ENCODE measurements around the gene PAIP1. TPM values are rescaled to one million over a fixed set of nuclear protein-coding genes. Genes with fewer than 3 reads are reported as not detected.

Gene PAIP1
- total and polyA plus RNA-seq, 7 donors, result 37.9 to 123 (median 89.9) TPM

- Histone ChIP-seq H3K9me3 (no peaks in the 10 kb centered on the region), H3K27me3 (no peaks in the 10 kb centered on the region), H3K36me3 (peaks cover 8 to 71% (median 15%) of the 10 kb centered on the region in 4 donors), H3K27ac (no peak overlapping the region), H3K4me1 (peaks cover 0 to 24% (median 16%) of the 10 kb centered on the region in 4 donors), H3K4me3 (no peak overlapping the region)
- DNase-seq, result no peak
- TF ChIP-seq CTCF (IDR thresholded peaks at IDR 0.05) (no peak), EP300 (IDR thresholded peaks at IDR 0.05) (no peak), POLR2A (IDR thresholded peaks at IDR 0.05) (no peak), POLR2AphosphoS5 (IDR thresholded peaks at IDR 0.05) (no peak)
- intact Hi-C loops (cut with DNase I), result no loop called here
- 90 to 92% methylated on average over 5 of the region's 5 CpGs for WGBS, 2 donors
Measured at GRCh38 chr5:43548358-43548757, 8.5 kb downstream of the PAIP1 start.

- H3K9me3 ChIP-seq, result no peaks in the 10 kb centered on the region
- peaks cover 0 to 16% (median 10%) of the 10 kb centered on the region in 4 donors for H3K4me1 ChIP-seq
- no peaks in the 10 kb centered on the region for H3K27me3 ChIP-seq
- no peak overlapping the region for H3K4me3 ChIP-seq
- intact Hi-C loops (cut with DNase I), result no loop called here
- 97 to 98% methylated on average over 2 of the region's 2 CpGs for WGBS, 2 donors
- no peak overlapping the region for H3K27ac ChIP-seq
- peaks cover 8 to 71% (median 17%) of the 10 kb centered on the region in 4 donors for H3K36me3 ChIP-seq
- TF ChIP-seq POLR2A (IDR thresholded peaks at IDR 0.05) (no peak), CTCF (IDR thresholded peaks at IDR 0.05) (no peak), POLR2AphosphoS5 (IDR thresholded peaks at IDR 0.05) (no peak), EP300 (IDR thresholded peaks at IDR 0.05) (no peak)
- no peak for DNase-seq
Measured at GRCh38 chr5:43547532-43547931, 9.3 kb downstream of the PAIP1 start.

GRCh38 chr5:43543434-43543833, 13.4 kb downstream of the PAIP1 start:
- Histone ChIP-seq H3K36me3 (peaks cover 8 to 83% (median 12%) of the 10 kb centered on the region in 4 donors), H3K4me1 (peaks cover 0 to 4% (median 0%) of the 10 kb centered on the region in 4 donors), H3K27ac (no peak overlapping the region), H3K27me3 (no peaks in the 10 kb centered on the region), H3K9me3 (no peaks in the 10 kb centered on the region), H3K4me3 (no peak overlapping the region)
- intact Hi-C loops (cut with DNase I), result no loop called here
- no peak for TF ChIP-seq POLR2AphosphoS5 (IDR thresholded peaks at IDR 0.05)
- TF ChIP-seq POLR2A (IDR thresholded peaks at IDR 0.05), result no peak
- TF ChIP-seq EP300 (IDR thresholded peaks at IDR 0.05), result no peak
- no peak for TF ChIP-seq CTCF (IDR thresholded peaks at IDR 0.05)
- no peak for DNase-seq

- Histone ChIP-seq H3K4me1 (peaks cover 0 to 4% (median 0%) of the 10 kb centered on the region in 4 donors), H3K27me3 (no peaks in the 10 kb centered on the region), H3K4me3 (no peak overlapping the region), H3K36me3 (peaks cover 8 to 86% (median 13%) of the 10 kb centered on the region in 4 donors), H3K9me3 (no peaks in the 10 kb centered on the region), H3K27ac (no peak overlapping the region)
- 85 to 90% methylated on average over 6 of the region's 6 CpGs for WGBS, 2 donors
- no peak for TF ChIP-seq EP300 (IDR thresholded peaks at IDR 0.05)
- no peak for TF ChIP-seq POLR2AphosphoS5 (IDR thresholded peaks at IDR 0.05)
- no peak for TF ChIP-seq CTCF (IDR thresholded peaks at IDR 0.05)
- no peak for TF ChIP-seq POLR2A (IDR thresholded peaks at IDR 0.05)
- intact Hi-C loops (cut with DNase I), result no loop called here
- DNase-seq, result no peak
Measured at GRCh38 chr5:43540746-43541145, 16.1 kb downstream of the PAIP1 start.

DNA sequence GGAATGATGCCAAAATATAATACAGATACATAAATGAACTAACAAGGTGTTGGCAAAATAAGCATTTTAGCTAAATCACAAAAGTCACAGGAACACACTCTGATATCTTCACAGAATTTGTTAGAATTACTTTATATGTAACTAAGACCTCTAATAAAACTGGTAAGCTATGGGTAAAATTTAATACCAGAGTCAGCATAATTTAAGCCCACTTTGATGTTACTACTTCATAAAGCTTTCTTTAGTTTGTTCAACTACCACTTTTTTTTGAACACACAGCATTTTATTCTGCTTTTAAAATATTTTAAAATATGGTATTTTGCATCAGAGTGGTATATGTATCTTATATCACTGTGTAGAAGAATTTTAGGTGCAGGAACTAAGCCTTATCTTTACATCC, 19.9 kb downstream of the PAIP1 start:
- TF ChIP-seq CTCF (IDR thresholded peaks at IDR 0.05) (no peak), POLR2A (IDR thresholded peaks at IDR 0.05) (no peak)
- H3K36me3 ChIP-seq, result peaks cover 9 to 88% (median 39%) of the 10 kb centered on the region in 4 donors
- H3K27ac ChIP-seq, result no peak overlapping the region
- no peaks in the 10 kb centered on the region for H3K9me3 ChIP-seq
- H3K4me1 ChIP-seq, result no peaks in the 10 kb centered on the region
- no peak for DNase-seq
- no peaks in the 10 kb centered on the region for H3K27me3 ChIP-seq
- H3K4me3 ChIP-seq, result no peak overlapping the region
- intact Hi-C loops (cut with DNase I), result no loop called here

Measured in sigmoid colon (tissue), 7 donors.